GM21423 (cell line): ENCODE data around the gene SPACA4.

Experiments used
- ATAC-seq: cut with Tn5 transposase; IDR thresholded peaks from one replicate; pipeline ENCODE4 v1.9.1; 2021; ENCODE audit warnings: mild to moderate bottlenecking, moderate library complexity; ENCODE audit not compliant: unreplicated experiment

The SPACA4 gene

DNA sequence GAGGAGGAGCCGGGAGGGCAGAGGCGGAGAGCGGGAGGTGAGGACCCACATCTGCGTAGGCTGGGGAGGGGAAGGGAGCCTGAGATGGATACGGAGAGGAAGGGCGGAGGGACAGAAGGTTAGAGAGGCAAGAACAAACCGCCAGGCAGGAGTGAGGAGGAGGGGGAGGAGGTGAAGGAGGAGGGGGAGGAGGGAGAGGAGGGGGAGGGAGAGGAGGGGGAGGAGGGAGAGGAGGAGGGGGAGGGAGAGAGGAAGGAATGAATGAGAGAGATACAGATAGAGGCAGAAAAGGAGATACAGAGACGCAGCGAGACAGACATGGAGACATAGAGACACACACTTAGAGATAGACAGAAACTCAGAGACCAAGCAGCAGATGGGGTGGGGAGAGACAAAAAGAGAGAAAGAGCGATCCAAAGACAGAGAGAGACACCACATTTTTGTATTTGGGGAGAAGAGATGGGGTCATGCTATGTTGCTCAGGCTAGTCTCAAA is 40.2 kb downstream of the SPACA4 start:
- ATAC-seq: no peak

DNA sequence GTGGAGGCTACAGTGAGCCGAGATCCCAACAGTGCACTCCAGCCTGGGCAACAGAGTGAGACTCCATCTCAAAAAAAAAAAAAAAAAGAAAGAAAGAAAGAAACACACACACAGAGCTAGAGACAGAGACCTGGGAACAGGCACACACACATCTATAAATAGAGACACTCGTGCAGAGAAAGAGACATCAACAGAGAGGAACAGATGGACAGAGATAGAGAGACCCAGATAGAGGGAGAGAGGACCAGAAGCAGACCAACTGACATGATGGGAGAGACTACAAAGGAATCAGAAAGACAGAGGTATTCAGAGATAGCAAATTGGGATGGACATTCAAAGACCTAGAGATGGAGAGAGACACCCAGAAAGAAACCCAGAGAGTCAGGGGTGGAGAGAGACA is 41.6 kb downstream of the SPACA4 start:
- ATAC-seq: no peak

GRCh38 chr19:48650974-48651682 is 44.6 kb downstream of the SPACA4 start:
- no peak for ATAC-seq

- ATAC-seq: no peak
These were observed 45.1 kb downstream of the SPACA4 start for GRCh38 chr19:48651683-48652048.

DNA sequence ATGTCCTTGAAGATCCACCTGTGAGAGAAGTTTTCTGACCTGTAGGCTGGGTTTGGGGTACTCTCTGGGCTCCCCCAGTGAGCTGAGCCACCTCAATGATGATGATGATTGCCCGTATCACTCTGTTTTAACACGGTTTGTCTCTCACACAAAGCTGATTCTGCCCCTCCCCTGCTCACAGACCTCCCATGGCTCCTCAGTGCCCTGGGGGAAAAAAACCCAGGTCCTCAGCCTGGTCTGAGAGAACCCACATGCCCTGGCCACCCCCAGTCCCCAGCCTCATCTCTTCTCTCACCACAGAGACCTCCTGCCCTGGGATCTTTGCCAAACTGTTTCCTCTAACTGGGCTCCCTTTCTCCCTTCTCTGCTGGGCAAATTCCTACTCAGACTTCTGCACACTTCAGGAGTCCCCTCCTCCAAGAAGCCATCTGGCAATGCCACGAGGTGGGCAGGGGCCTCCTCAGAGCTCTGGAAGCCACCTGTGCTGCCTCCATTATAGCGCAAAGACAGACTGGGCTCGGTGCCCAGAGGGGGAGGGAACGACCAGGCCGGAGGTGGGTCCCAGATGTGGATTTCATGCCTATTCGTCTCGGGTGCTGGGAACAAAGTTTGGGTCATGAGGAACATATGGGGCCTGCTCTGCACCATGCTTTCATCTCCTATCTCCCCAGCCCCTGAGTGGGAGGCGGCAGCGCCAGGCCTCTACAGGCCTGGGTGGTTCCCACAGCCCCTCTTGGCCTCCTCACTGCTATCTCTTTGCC is 47.9 kb downstream of the SPACA4 start:
- no peak for ATAC-seq

DNA sequence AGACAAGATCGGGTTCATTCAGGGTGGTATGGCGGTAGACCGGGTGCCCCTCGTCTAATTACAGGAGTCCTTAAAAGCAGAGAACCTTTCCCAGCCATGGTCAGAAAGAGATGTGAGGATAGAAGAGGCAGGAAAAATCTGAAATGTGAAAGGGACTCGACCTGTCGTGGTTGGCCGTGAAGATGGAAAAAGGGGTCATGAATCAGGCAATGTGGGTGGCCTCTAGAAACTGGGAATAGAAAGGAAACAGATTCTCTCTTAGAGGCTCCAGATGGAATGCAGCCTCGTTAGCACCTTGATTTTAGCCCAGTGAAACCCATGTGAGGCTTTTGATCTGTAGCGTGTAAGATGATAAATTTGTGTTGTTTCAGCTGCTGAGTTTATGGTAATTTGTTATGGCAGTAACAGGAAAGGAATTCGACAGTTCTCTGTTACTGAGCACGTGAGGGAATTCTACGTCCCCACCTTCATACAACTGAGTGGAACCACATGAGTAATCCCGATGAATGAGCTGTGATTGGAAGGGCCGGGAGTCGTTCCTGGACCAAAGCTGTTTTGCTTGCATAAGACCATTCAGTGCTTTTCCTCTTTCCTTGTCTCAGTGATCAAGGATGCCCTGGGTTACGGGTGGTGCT is 50.4 kb downstream of the SPACA4 start:
- no peak for ATAC-seq
